Measurements from ENCODE around the gene MTG2. TPM values are rescaled to one million over a fixed set of nuclear protein-coding genes. Genes with fewer than 3 reads are reported as not detected.

Gene MTG2
- polyA plus RNA-seq, 12 donors: 22.7 to 56.3 (median 26.8) TPM; not detected in 1

DNA sequence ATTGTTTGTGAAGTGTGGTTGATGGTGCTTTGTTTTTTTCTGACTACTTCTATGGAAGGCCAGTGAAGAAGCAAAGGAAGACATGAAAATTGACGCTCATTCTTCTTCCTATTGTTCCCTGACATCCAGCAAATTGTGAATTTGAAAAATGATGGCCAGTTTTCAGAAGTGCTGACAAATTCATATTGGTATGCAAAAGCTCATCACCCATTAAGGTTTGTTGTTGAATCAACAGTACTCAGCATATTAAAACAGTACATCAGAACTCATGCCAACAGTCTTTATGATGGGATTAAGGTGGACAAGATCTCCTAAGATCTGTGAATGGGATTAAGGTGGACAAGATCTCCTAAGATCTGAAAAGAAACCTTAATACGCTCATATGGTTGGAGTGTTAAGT, 1.0 kb upstream of the MTG2 start:
- no peak for DNase-seq

- DNase-seq: no peak
Observed at GRCh38 chr20:62183426-62184142, 756 bp downstream of the MTG2 start.

DNA sequence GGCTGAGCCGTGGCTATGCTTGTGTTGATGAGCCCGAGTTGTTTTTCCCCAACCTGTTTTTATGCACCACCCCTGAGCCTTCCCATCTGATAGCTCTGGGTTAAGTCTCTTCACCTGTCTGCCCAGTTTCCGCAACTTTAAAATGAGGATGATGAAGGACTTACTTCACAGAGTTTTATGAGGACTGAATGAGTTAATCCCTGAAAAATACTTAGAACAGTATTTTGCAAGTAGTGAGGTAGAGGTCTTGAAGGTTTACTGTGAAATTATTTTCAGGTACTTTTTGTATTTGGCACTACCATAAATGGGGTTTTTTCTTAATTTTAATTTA, 3.2 kb downstream of the MTG2 start:
- no peak for DNase-seq

DNA sequence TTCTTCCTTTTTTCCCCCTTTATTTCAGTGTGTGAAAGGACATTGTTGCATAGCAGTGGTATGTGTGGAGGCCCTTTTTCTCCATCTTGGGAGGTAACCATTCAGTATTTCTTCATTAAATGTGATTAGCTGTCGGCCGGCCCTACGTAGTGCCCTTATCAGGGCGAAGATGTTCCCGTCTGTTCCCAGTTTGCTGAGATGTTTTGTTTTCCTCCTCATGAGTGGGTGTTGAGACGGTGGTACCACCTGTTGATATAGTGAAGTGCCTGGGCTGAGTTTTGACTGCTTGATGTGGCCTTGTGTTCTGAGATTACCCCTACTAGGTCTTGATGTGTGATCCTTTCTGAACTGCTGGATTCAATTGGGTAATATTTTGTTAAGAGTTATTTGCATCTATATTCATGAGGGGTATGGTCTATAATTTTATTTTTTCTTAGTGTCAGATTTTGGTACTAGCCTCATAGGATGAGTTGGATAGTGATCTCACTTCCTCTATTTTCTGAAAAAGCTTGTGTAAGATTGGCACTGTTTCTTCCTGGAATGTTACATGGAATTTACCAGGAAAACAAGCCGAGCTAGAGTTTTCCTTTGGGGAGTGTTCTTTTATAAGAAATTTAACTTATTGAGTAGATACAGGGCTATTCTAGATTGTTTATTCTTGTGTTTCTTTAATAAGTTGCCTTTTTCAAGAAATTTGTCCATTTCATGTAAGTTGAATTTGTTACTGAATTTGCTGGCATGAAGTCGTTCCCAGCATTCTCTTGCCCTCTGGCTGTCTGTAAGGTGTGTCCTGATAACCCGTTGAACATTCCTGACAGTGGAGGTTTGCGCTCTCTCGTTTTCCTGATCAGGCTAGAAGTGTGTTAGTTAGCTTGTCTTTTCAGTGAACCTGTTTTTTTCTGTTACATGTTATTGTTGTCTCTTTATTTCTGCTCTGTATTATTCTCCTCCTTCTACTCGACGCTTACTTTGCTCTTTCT, 4.3 kb downstream of the MTG2 start:
- no peak for DNase-seq

- DNase-seq: no peak
Observed at GRCh38 chr20:62190639-62191411, 8.0 kb downstream of the MTG2 start.

- no peak for DNase-seq
Observed at GRCh38 chr20:62191781-62192559, 9.1 kb downstream of the MTG2 start.

GRCh38 chr20:62192635-62193034, 9.8 kb downstream of the MTG2 start:
- no peak for DNase-seq

DNA sequence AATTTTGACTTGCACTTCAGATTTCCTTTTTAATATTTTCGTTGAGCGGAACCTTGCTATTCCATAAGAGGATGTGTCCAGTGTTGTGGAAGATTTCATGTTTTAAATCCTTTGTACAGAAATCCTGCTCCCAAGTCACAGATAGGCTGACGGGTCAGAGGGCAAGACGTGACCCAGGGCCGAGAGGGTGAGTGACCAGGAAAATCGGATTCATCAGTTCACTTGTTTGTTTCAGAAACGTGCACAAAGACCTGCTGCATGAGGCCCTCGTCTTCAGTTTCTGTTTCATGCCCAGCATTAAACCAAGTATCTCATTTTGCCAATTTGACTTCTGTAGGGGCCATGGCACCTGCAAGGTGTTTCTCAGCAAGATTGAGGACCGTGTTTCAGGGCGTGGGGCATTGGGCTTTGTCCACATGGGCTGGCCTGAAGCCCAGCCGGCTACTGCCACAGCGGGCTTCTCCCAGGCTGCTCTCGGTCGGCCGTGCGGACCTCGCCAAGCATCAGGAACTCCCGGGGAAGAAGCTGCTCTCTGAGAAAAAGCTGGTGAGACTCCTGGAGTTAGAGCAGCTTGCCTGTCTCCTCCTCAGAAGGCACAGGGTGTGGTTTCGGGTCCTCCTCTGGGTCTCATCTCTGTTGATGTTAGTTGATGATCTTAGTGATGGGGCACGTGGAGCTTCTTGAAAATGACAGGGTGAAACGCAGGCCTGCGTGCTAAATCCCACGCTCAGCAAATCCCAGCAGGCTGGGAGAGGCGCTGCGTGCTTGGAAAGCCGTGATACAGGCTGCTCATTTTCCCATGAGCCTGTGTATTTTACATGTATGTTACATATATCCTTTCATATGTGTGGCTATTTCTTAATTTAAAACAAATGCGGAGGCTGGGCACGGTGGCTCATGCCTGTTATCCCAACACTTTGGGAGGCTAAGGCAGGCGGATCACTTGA, 10.5 kb downstream of the MTG2 start:
- no peak for DNase-seq

DNA sequence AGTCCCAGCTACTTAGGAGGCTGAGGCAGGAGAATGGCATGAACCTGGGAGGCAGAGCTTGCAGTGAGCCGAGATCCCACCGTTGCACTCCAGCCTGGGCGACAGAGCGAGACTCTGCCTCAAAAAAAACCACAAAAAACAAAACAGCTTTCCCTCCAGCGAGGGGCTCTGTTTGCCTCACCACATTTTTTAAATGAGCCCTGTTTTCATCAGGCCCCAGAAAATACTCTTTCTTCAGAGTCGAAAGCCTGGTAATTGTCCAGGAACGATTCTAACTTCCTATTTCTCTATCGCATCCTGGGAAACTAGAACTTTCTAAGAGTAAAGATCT, 12.2 kb downstream of the MTG2 start:
- DNase-seq: no peak

GRCh38 chr20:62195736-62196135, 12.9 kb downstream of the MTG2 start:
- DNase-seq: no peak

DNA sequence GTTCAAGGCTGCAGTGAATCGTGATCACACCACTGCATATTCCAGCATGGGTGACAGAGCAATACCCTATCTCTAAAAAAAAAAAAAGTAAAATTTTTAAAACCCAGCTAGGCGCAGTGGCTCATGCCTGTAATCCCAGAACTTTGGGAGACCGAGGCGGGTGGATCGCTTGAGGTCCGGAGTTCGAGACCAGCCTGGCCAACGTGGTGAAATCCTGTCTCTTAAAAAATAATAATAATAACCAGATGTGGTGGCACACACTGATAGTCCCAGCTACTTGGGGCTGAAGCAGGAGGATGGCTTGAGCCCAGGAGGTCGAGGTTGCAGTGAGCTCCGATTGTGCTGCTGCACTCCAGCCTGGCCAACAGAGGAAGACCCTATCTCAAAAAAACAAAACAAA, 13.5 kb downstream of the MTG2 start:
- DNase-seq: no peak

DNA sequence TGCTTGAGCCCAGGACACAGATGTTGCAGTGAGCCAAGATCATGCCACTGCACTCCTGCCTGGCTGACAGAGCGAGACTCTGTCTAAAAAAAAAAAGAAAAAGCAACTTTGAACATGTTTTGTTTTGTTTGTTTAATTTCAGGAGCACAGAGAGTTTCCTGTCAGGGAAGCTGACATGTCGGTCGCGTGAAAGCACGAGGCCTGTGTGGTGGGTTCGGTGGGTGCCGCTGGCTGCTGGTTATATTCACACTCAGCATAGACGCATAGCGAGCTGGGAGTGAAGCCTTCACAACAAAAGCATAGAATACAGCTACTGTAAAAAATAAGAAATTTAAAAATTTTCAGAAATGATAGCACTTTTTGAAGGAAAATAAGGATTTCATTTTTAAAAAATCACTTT, 14.5 kb downstream of the MTG2 start:
- no peak for DNase-seq

- no peak for DNase-seq
Observed at GRCh38 chr20:62197801-62198200, 15.0 kb downstream of the MTG2 start.

- no peak for DNase-seq
Observed at GRCh38 chr20:62198496-62198895, 15.7 kb downstream of the MTG2 start.

- DNase-seq: no peak
Observed at GRCh38 chr20:62198931-62199330, 16.1 kb downstream of the MTG2 start.

- DNase-seq: no peak
Observed at GRCh38 chr20:62200491-62201172, 17.8 kb downstream of the MTG2 start.

DNA sequence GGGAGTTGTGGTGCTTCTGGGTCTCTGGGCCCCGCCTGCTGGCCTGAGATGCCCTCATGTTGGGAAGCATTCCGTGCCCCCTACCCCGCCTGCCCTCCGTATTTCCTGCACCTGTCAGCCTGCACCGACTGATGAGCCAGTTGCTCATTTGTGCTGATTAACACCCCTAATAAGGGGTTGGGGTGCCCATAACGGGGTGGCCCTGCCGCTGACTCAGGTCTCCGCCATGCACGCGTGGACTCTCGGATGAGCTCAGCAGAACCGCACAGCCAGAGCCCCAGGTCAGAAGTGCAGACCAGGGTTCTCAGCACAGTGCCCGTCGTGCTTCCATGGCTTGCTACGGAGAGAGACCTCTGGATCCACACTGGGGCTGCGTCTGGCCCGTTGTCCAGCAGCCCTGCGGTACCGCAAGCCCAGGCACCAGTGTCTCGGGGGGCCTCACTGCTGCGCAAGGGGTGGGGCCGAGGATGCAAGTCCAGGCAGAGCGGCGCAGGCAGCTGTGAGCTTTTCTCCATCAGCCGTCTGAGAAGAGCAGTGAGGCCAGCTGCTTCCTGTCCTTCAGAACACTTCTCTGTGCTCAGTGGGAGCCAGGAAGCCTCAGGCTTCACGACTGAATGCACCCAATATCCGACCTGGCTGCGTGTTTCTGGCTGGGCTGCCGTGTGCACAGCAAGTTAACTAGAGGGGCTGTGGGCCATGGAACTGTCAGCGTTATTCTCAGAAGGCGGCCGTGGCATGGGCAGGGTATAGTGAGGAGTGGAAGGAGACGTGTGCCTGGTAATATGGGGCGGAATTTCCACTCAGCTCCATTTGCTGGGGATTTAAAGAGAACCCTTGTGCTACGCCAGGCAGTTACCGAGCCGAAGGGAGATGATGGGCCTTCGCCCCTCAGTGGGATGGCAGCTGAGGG, 18.6 kb downstream of the MTG2 start:
- DNase-seq: no peak

- no peak for DNase-seq
Observed at GRCh38 chr20:62202083-62202395, 19.2 kb downstream of the MTG2 start.
